Fibroblast of lung (primary cell): Measurements from ENCODE around the gene RASGRF2.

Experiments
- EZH2 ChIP-seq: IDR thresholded peaks from 2 replicates; pipeline ENCODE4 v1.5.1; 2012; ENCODE audit warnings: low read length, control low read depth, mild to moderate bottlenecking; ENCODE audit errors: missing control alignments
- TF ChIP-seq, protein P1 (sequence below), 2 donors: IDR thresholded peaks in 1 of 2; conservative IDR thresholded peaks in 1 of 2; 1 replicate in 1 of 2; 2 replicates in 1 of 2; pipeline ENCODE4 v1.5.1; 2011 to 2012; ENCODE audit warnings: low read length in 2 of 2, control low read depth in 1 of 2, inconsistent platforms in 1 of 2, low read depth in 1 of 2, mild to moderate bottlenecking in 1 of 2

DNA sequence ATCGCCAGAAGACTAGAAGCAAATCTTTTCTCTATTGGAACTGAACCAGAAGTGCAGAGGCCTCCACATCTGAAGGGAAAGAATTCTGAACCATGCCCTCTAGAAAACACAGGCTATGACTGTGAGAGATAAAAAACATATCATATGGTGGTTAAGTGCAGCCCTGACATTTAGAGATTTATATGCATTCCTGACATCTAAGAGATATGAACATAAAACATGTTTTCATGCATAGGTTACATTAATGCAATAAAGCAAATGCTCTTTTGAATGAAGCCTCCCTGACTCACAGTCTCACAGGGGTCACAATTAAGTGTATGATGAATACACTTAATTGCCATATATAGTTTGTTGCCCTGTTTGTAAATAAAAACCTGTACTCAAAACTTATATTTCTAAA, 244.0 kb downstream of the RASGRF2 start:
- TF ChIP-seq, protein P1, sequence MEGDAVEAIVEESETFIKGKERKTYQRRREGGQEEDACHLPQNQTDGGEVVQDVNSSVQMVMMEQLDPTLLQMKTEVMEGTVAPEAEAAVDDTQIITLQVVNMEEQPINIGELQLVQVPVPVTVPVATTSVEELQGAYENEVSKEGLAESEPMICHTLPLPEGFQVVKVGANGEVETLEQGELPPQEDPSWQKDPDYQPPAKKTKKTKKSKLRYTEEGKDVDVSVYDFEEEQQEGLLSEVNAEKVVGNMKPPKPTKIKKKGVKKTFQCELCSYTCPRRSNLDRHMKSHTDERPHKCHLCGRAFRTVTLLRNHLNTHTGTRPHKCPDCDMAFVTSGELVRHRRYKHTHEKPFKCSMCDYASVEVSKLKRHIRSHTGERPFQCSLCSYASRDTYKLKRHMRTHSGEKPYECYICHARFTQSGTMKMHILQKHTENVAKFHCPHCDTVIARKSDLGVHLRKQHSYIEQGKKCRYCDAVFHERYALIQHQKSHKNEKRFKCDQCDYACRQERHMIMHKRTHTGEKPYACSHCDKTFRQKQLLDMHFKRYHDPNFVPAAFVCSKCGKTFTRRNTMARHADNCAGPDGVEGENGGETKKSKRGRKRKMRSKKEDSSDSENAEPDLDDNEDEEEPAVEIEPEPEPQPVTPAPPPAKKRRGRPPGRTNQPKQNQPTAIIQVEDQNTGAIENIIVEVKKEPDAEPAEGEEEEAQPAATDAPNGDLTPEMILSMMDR (conservative IDR thresholded peaks at IDR 0.05 in 1 of 2, IDR thresholded peaks at IDR 0.05 in 1 of 2; ENCODE audit: low read depth in 1 of 2, low read length in 2 of 2), result no peak
- TF ChIP-seq EZH2, result no peak
